Panc1 (cell line): ENCODE results near the gene TBCC. TPM values are rescaled to one million over a fixed set of nuclear protein-coding genes. Genes with fewer than 3 reads are reported as not detected.

Experiments used
- ATAC-seq: fragments of 200-7000 bp; cut with Tn5 transposase; 2 replicates; pipeline ENCODE4 v1.9.1; 2020; ENCODE audit warnings: mild to moderate bottlenecking, moderate library complexity
- Bru-seq: library from RNA; stranded (reverse); fragments of 400-500 nt; gene quantifications from one replicate; lab custom pipeline; 2021; lab: Mats Ljungman, UMichigan
- BruChase-seq, 2 experiments: library from RNA; stranded (reverse); fragments of 400-500 nt; gene quantifications; one replicate each; lab custom pipeline; 2021; lab: Mats Ljungman, UMichigan
- BruUV-seq: library from RNA; stranded (reverse); fragments of 400-500 nt; replicated peaks from 2 replicates; lab custom pipeline; 2021; lab: Mats Ljungman, UMichigan
- CTCF ChIA-PET: fragments of 300-600 bp; sonication (Branson Sonifier 250); formaldehyde crosslinking; loops from one replicate; lab custom pipeline; 2022; ENCODE audit warnings: antibody characterized with exemption; lab: Charles Lee
- POLR2A ChIA-PET: fragments of 300-600 bp; sonication (Branson Sonifier 250); formaldehyde crosslinking; loops from one replicate; lab custom pipeline; 2022; ENCODE audit warnings: antibody characterized with exemption; lab: Charles Lee
- DNase-seq: peaks from one replicate; pipeline ENCODE4 v3.0.0-alpha.2; 2010; ENCODE audit warnings: low read depth, low spot score
- H3K27ac ChIP-seq: 2 replicates; pipeline ENCODE4 v1.5.1; 2011; ENCODE audit warnings: mild to moderate bottlenecking, low read length, inconsistent platforms
- H3K27me3 ChIP-seq: fragments of 200-500 bp; sonication (Bioruptor generic); 2 replicates; pipeline ENCODE4 v1.6.0; 2014; ENCODE audit warnings: low read length, inconsistent platforms; ENCODE audit not compliant: control insufficient read depth, insufficient read depth
- H3K36me3 ChIP-seq: fragments of 200-500 bp; sonication (Bioruptor generic); 2 replicates; pipeline ENCODE4 v1.5.1; 2014; ENCODE audit warnings: inconsistent platforms, mild to moderate bottlenecking, low read length, moderate library complexity; ENCODE audit not compliant: control insufficient read depth, insufficient read depth
- H3K4me1 ChIP-seq: 2 replicates; pipeline ENCODE4 v1.5.1; 2011; ENCODE audit warnings: inconsistent platforms, mild to moderate bottlenecking, low read length, moderate library complexity; ENCODE audit not compliant: control insufficient read depth, insufficient read depth
- H3K4me3 ChIP-seq, 2 experiments: 2 replicates each; pipeline ENCODE4 v1.5.1; 2011 to 2012; ENCODE audit warnings: low read depth in 2 of 2, low read length in 2 of 2, mild to moderate bottlenecking in 2 of 2, inconsistent platforms in 1 of 2, moderate library complexity in 1 of 2
- H3K9me3 ChIP-seq: fragments of 200-500 bp; sonication (Bioruptor generic); 2 replicates; pipeline ENCODE4 v1.5.1; 2014; ENCODE audit warnings: low read depth, mild to moderate bottlenecking, inconsistent platforms, low read length, moderate library complexity; ENCODE audit not compliant: control insufficient read depth, insufficient read depth
- POLR2AphosphoS5 ChIP-seq: IDR thresholded peaks from 2 replicates; pipeline ENCODE4 v1.6.1; 2012; ENCODE audit warnings: mild to moderate bottlenecking, low read depth, low read length, moderate library complexity
- REST ChIP-seq, 2 experiments: IDR thresholded peaks; 2 replicates each; pipeline ENCODE4 v1.6.1; 2011 to 2012; ENCODE audit warnings: low read depth in 2 of 2, control low read depth in 1 of 2, low read length in 1 of 2, mild to moderate bottlenecking in 1 of 2, moderate library complexity in 1 of 2; ENCODE audit not compliant: insufficient read depth in 1 of 2
- SIN3A ChIP-seq: IDR thresholded peaks from 2 replicates; pipeline ENCODE4 v1.6.1; 2012; ENCODE audit warnings: low read depth, mild to moderate bottlenecking, low read length, moderate library complexity, borderline replicate concordance; ENCODE audit not compliant: insufficient read depth
- TCF7L2 ChIP-seq: IDR thresholded peaks from 2 replicates; pipeline ENCODE4 v1.6.1; 2011; ENCODE audit warnings: mild to moderate bottlenecking, low read depth, low read length, inconsistent platforms
- in situ Hi-C: cut with HindIII; loops from 2 replicates; pipeline ENCODE4 v1.10.0; 2016; ENCODE audit warnings: low sequenced_read_pairs, low pct_unique_long_range_greater_than_20kb
- intact Hi-C: fragments of 100-400 bp; cut with micrococcal nuclease; formaldehyde crosslinking; loops from one replicate; pipeline ENCODE4 v1.10.0; 2022; ENCODE audit not compliant: unreplicated experiment
- long read RNA-seq: library from polyadenylated mRNA; unstranded; transcript quantifications from one replicate; pipeline ENCODE4 v2.0.0, GENCODE V29; 2021; ENCODE audit not compliant: unreplicated experiment
- polyA plus RNA-seq: library from polyadenylated mRNA; unstranded; fragments of >200 nt; gene quantifications from one replicate; pipeline ENCODE4 v1.2.1, GENCODE V29; 2012; ENCODE audit warnings: missing spikeins; ENCODE audit not compliant: insufficient read length
- total RNA-seq: library from RNA; stranded (reverse); gene quantifications from one replicate; pipeline ENCODE4 v1.2.1, GENCODE V29; 2021; ENCODE audit not compliant: unreplicated experiment
- TF ChIP-seq, protein P1 (sequence below): fragments of 450-650 bp; IDR thresholded peaks from 2 replicates; pipeline ENCODE4 v1.5.1; 2017; ENCODE audit warnings: mild to moderate bottlenecking

The TBCC gene
- 25.7 TPM for total RNA-seq
- 20.6 TPM for polyA plus RNA-seq
- Bru-seq, nascent RNA: percentile 86 among the genes with signal in this experiment
- BruChase-seq, experiment 1, labeled RNA remaining after a 2-hour chase: percentile 95 among the genes with signal in this experiment
- BruChase-seq, experiment 2, labeled RNA remaining after a 6-hour chase: percentile 75 among the genes with signal in this experiment
- long read RNA-seq, transcript TBCC-201 (1 exons, 1,616 nt): major isoform, 65 of 65 reads
- long read RNA-seq, partial matches to known transcripts: 0 of 65 reads
- long read RNA-seq, other reads (novel, unspliced or antisense): 0 of 65 reads

- peak; percentile 93 for DNase-seq
- Histone ChIP-seq H3K4me1 (peaks cover 19% of the 10 kb centered on the region), H3K9me3 (no peaks in the 10 kb centered on the region), H3K27ac (peak within 1 kb of the TSS; percentile 99), H3K4me3 (peak within 1 kb of the TSS; percentile 88 to 98), H3K36me3 (no peaks in the 10 kb centered on the region; the same call in 1 of the 2 replicates), H3K27me3 (no peaks in the 10 kb centered on the region)
- TSS peak; percentile 97 for BruUV-seq
- intact Hi-C loops: loop anchor here (5.0 to 10.0 kb wide), 2 partner anchors 131 to 399 kb away; partner anchors contain the start of gene RPL7L1
- TF ChIP-seq TCF7L2: no peak
- TF ChIP-seq, protein P1, sequence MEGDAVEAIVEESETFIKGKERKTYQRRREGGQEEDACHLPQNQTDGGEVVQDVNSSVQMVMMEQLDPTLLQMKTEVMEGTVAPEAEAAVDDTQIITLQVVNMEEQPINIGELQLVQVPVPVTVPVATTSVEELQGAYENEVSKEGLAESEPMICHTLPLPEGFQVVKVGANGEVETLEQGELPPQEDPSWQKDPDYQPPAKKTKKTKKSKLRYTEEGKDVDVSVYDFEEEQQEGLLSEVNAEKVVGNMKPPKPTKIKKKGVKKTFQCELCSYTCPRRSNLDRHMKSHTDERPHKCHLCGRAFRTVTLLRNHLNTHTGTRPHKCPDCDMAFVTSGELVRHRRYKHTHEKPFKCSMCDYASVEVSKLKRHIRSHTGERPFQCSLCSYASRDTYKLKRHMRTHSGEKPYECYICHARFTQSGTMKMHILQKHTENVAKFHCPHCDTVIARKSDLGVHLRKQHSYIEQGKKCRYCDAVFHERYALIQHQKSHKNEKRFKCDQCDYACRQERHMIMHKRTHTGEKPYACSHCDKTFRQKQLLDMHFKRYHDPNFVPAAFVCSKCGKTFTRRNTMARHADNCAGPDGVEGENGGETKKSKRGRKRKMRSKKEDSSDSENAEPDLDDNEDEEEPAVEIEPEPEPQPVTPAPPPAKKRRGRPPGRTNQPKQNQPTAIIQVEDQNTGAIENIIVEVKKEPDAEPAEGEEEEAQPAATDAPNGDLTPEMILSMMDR: no peak
- TF ChIP-seq REST (IDR thresholded peaks at IDR 0.05; ENCODE audit: insufficient read depth in 1 of 2, low read depth in 2 of 2, low read length in 1 of 2): peak in 1 of 2 experiments; percentile 49; a peak in 2 of 4 replicates
- TF ChIP-seq SIN3A: peak; percentile 79
- TF ChIP-seq POLR2AphosphoS5: peak; percentile 96
- ATAC-seq: peak; percentile 84
- in situ Hi-C loops: loop anchor here (5.0 kb wide), 1 partner anchor 36 kb away; the partner anchor contains the start of gene BICRAL
- CTCF ChIA-PET: interaction anchor here (0.6 kb wide), 1 partner anchor 37 kb away, joined by 9 read pairs; no protein-coding TSS in a partner anchor
- POLR2A ChIA-PET: interaction anchor here (0.5 to 2.3 kb wide), 13 partner anchors 17 to 190 kb away, joined by 3 to 37 read pairs (median 6); partner anchors contain the start of gene BICRAL
Observed at GRCh38 chr6:42745640-42746462, at the start of gene TBCC. Gene TBCC, minus strand, starts transcription at chr6:42746103. Its CDS starts 30 bp downstream, at chr6:42746073.

GRCh38 chr6:42795651-42796050 lies 49.7 kb upstream of the TBCC start:
- intact Hi-C loops (no loop called here), in situ Hi-C loops (no loop called here)
- no peak overlapping the region for H3K27ac ChIP-seq
- peaks cover 4% of the 10 kb centered on the region; the same call in 1 of the 2 replicates for H3K4me1 ChIP-seq
- DNase-seq: no peak
- no peaks in the 10 kb centered on the region for H3K27me3 ChIP-seq
- no peaks in the 10 kb centered on the region for H3K36me3 ChIP-seq
- no TSS peak for BruUV-seq
- ChIA-PET POLR2A (no interaction called here), CTCF (no interaction called here)
- H3K4me3 ChIP-seq: no peak overlapping the region
- no peak for ATAC-seq
- TF ChIP-seq, protein P1: no peak
- no peak for TF ChIP-seq POLR2AphosphoS5
- TF ChIP-seq TCF7L2: no peak
- TF ChIP-seq REST (IDR thresholded peaks at IDR 0.05; ENCODE audit: insufficient read depth in 1 of 2, low read depth in 2 of 2, low read length in 1 of 2): no peak
- TF ChIP-seq SIN3A: no peak
- H3K9me3 ChIP-seq: no peaks in the 10 kb centered on the region
